Gastrocnemius medialis (tissue), 4 donors: ENCODE data around the gene SERTAD2. TPM values are rescaled to one million over a fixed set of nuclear protein-coding genes. Genes with fewer than 3 reads are reported as not detected.

Experiments
- ATAC-seq, 2 donors: fragments of 150-250 bp; one replicate each; pipeline ENCODE4 v1.9.1; 2016
- DNase-seq, 2 donors: peaks; one replicate each; pipeline ENCODE4 v3.0.0-alpha.2; 2019
- H3K27ac ChIP-seq, 4 donors: fragments of 200-600 bp; sonication (generic); 1 replicate in 1 of 4; 2 replicates in 3 of 4; pipeline ENCODE4 v1.5.1; 2016 to 2018; ENCODE audit warnings: mild to moderate bottlenecking in 2 of 4, moderate library complexity in 1 of 4
- H3K27me3 ChIP-seq, 3 donors: fragments of 200-600 bp; sonication (generic) in 2 of 3; 1 replicate in 1 of 3; 2 replicates in 2 of 3; pipeline versions ENCODE4 v1.5.1 to v1.6.0; 2016 to 2019; ENCODE audit warnings: mild to moderate bottlenecking in 1 of 3, moderate library complexity in 1 of 3
- H3K36me3 ChIP-seq, 2 donors: fragments of 200-600 bp; sonication (generic) in 1 of 2; one replicate each; pipeline ENCODE4 v1.5.1; 2017 to 2018
- H3K4me1 ChIP-seq, 2 donors: fragments of 200-600 bp; sonication (generic) in 1 of 2; one replicate each; pipeline ENCODE4 v1.5.1; 2016 to 2017; ENCODE audit warnings: mild to moderate bottlenecking in 2 of 2
- H3K4me3 ChIP-seq, 4 donors: fragments of 200-600 bp; sonication (generic) in 3 of 4; 1 replicate in 1 of 4; 2 replicates in 3 of 4; pipeline ENCODE4 v1.5.1; 2016 to 2019; ENCODE audit warnings: mild to moderate bottlenecking in 2 of 4
- H3K9me3 ChIP-seq, 3 donors: fragments of 200-600 bp; sonication (generic) in 2 of 3; 1 replicate in 1 of 3; 2 replicates in 2 of 3; pipeline ENCODE4 v1.5.1; 2016 to 2019
- CTCF ChIP-seq, 5 experiments: fragments of 450-650 bp in 3 of 5; fragments of 200-600 bp in 2 of 5; sonication (generic) in 2 of 5; IDR thresholded peaks in 4 of 5; conservative IDR thresholded peaks in 1 of 5; 1 replicate in 4 of 5; 2 replicates in 1 of 5; pipeline ENCODE4 v1.5.1; 2016 to 2019; ENCODE audit warnings: antibody characterized with exemption in 5 of 5, mild to moderate bottlenecking in 3 of 5, moderate library complexity in 3 of 5
- POLR2A ChIP-seq, 2 donors: fragments of 450-650 bp; IDR thresholded peaks; one replicate each; pipeline ENCODE4 v1.6.1; 2017; ENCODE audit warnings: antibody characterized with exemption in 2 of 2, mild to moderate bottlenecking in 2 of 2, moderate library complexity in 2 of 2
- in situ Hi-C, 4 donors: fragments of 200-750 bp; cut with MboI; loops; one replicate each; pipeline versions ENCODE4 v1.15.0 to v1.8.0; 2017; ENCODE audit warnings: low sequenced_read_pairs in 4 of 4
- intact Hi-C: fragments of 100-400 bp; cut with DNase I; formaldehyde crosslinking; loops from one replicate; pipeline ENCODE4 v1.15.1; 2023; ENCODE audit warnings: low total_unique reads
- total RNA-seq, 4 donors: library from RNA; depleted of rRNA; stranded (reverse); fragments of >200 nt; gene quantifications; one replicate each; pipeline versions ENCODE4 v1.1.0 to v1.2.3, GENCODE V29; 2016

Gene SERTAD2
- total RNA-seq, 4 donors from 2014 or later = 7.3 to 10.6 (median 8.7) TPM

DNA sequence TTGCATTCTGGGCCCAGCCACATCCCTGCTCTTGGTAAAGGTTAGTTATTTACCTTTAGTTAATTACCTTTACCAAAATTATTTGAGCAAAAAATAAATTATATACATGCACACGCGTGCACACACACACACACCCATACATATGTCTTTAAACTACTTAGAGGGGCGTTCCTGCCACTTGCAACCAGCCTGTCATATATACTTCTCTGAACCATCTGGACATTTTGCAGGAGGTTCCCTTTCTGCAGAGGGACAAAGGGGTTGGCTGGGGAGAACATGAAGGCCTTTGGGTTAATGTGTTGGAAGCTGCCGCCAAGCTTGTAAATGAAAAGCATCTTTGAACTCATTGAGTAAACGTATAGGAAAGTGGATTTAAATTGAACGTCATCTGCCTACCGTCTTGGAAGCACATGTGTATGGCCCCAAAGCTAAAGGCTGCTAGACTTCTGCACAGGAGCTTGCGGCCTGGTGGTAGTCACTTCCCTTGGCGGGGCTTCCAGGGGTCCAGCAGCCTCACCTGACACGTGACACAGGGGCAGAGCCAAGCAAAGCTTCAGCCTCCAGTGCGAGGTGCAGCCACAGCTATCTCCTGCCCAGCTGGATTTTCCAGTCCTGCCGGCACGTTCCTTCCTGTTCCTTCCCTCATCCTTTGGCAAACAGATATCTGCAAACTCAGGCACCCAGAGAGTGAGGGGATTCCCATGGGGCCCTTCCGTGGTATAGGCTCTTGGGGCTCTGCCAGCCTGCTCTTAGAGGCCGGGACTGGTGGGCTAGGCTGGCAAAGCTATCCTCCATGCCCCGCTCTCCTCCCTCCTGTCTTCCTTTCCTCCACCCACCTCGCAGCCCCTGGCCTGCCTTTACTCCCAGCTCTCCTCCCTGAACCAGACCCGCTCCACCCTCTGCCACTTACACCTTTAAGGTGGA lies 46.1 kb downstream of the SERTAD2 start:
- in situ Hi-C loops = loop anchor here in 1 of 4 donors (25.0 kb wide), 1 partner anchor 255 kb away; no protein-coding TSS in a partner anchor
- intact Hi-C loops = loop anchor here (5.0 kb wide), 3 partner anchors 40 to 255 kb away; no protein-coding TSS in a partner anchor
- no peaks in the 10 kb centered on the region for H3K27me3 ChIP-seq
- no peak overlapping the region for H3K4me3 ChIP-seq
- ATAC-seq = no peak
- H3K4me1 ChIP-seq = peaks cover 8 to 11% of the 10 kb centered on the region in 2 donors
- peak overlapping the region in 1 of 4 donors; percentile 51 for H3K27ac ChIP-seq
- no peak for DNase-seq
- no peaks in the 10 kb centered on the region for H3K36me3 ChIP-seq
- no peaks in the 10 kb centered on the region for H3K9me3 ChIP-seq
- TF ChIP-seq POLR2A (IDR thresholded peaks at IDR 0.05) = no peak
- TF ChIP-seq CTCF (IDR thresholded peaks at IDR 0.05 in 4 of 5, conservative IDR thresholded peaks at IDR 0.05 in 1 of 5) = no peak

DNA sequence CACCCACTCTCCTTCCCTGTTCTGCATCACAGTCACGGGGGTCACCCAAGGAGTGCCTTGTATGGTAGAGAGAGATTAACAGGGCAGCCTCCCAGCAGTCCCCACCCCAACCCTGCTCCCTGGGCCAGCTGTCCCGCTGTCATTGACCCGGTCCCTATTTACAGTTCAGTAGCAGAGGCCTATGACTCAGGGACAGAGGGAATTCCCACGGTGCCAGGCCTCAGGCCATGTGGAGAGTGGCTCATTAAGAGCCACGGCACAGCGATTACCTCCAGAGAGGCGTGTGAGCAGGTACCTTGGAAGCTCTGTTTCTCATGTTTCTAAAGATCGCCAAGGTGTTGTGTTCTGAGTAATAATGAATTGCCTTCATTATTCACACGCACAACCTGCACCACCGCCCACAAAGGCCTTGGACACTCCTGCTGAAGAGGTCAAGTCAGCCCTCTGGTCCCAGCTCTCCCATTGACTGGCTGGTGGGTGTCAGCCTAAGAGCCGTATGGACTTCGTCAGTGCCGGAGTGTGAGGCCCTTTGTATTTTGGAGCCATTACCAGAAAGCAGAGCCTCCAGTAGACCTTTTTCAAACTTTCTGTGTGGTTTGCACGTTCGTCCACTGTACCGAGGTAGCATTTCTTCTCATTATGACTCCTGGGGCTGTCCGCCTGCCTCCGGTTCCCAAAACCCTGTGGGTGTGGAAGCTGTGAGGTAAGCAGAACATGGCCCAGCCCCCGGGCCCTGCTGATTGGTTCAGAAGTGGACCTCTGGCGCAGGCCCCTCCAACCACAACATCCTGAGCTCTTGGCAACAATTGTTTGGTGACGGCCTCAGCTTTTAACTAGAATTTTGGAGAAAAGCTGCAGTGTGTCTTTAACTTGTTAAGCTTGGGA lies 47.0 kb downstream of the SERTAD2 start:
- Histone ChIP-seq H3K27ac (peak overlapping the region; percentile 21 to 51 (median 44)), H3K36me3 (no peaks in the 10 kb centered on the region), H3K4me3 (no peak overlapping the region), H3K4me1 (peaks cover 8 to 11% of the 10 kb centered on the region in 2 donors), H3K9me3 (no peaks in the 10 kb centered on the region), H3K27me3 (no peaks in the 10 kb centered on the region)
- ATAC-seq = peak; percentile 56 to 61
- intact Hi-C loops = loop anchor here (5.0 kb wide), 3 partner anchors 41 to 256 kb away; no protein-coding TSS in a partner anchor
- peak; percentile 76 to 82 for DNase-seq
- no peak for TF ChIP-seq POLR2A (IDR thresholded peaks at IDR 0.05)
- TF ChIP-seq CTCF (IDR thresholded peaks at IDR 0.05 in 4 of 5, conservative IDR thresholded peaks at IDR 0.05 in 1 of 5) = no peak
- in situ Hi-C loops = loop anchor here in 1 of 4 donors (25.0 kb wide), 1 partner anchor 256 kb away; no protein-coding TSS in a partner anchor

DNA sequence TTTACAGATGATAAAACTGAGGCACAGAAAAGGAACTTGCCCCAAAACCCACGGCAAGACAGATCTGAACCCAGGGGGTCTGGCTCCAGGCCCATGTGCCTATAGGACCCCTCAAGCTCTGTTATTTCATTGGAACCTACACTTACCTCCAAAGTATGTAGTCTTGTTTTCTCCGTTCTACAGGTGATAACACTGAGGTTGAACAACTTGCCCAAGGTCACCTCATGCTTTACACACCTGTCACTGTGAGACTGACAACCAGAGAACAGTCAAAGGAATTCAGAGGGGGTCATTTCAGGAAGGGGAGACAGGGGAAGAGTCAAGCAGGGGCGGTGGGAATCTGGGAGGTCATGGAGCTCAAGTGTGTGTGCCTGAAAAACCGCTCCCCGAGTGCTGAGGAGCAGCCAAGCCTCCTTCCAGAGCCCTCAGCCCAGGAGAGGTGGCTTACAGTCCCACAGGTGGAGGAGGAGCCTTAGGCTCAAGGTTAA lies 47.7 kb downstream of the SERTAD2 start:
- peaks cover 8 to 11% of the 10 kb centered on the region in 2 donors for H3K4me1 ChIP-seq
- in situ Hi-C loops = loop anchor here in 1 of 4 donors (25.0 kb wide), 1 partner anchor 256 kb away; no protein-coding TSS in a partner anchor
- no peaks in the 10 kb centered on the region for H3K27me3 ChIP-seq
- no peaks in the 10 kb centered on the region for H3K9me3 ChIP-seq
- peak overlapping the region in 2 of 4 donors; percentile 21 to 51 for H3K27ac ChIP-seq
- no peak overlapping the region for H3K4me3 ChIP-seq
- H3K36me3 ChIP-seq = no peaks in the 10 kb centered on the region
- intact Hi-C loops = loop anchor here (5.0 kb wide), 3 partner anchors 41 to 256 kb away; no protein-coding TSS in a partner anchor
- TF ChIP-seq POLR2A (IDR thresholded peaks at IDR 0.05) (no peak), CTCF (IDR thresholded peaks at IDR 0.05 in 4 of 5, conservative IDR thresholded peaks at IDR 0.05 in 1 of 5) (no peak)
- ATAC-seq = no peak
- DNase-seq = no peak

- no peak overlapping the region for H3K27ac ChIP-seq
- H3K27me3 ChIP-seq = no peaks in the 10 kb centered on the region
- ATAC-seq (no peak), DNase-seq (no peak)
- intact Hi-C loops (loop anchor here (5.0 kb wide), 3 partner anchors 42 to 257 kb away; no protein-coding TSS in a partner anchor), in situ Hi-C loops (loop anchor here in 1 of 4 donors (25.0 kb wide), 1 partner anchor 257 kb away; no protein-coding TSS in a partner anchor)
- peaks cover 8 to 11% of the 10 kb centered on the region in 2 donors for H3K4me1 ChIP-seq
- H3K36me3 ChIP-seq = no peaks in the 10 kb centered on the region
- no peaks in the 10 kb centered on the region for H3K9me3 ChIP-seq
- TF ChIP-seq CTCF (IDR thresholded peaks at IDR 0.05 in 4 of 5, conservative IDR thresholded peaks at IDR 0.05 in 1 of 5) (no peak), POLR2A (IDR thresholded peaks at IDR 0.05) (no peak)
- H3K4me3 ChIP-seq = no peak overlapping the region
These were observed 48.7 kb downstream of the SERTAD2 start for GRCh38 chr2:64605026-64605471.
